Measurements from ENCODE around the gene MICAL3.

DNA sequence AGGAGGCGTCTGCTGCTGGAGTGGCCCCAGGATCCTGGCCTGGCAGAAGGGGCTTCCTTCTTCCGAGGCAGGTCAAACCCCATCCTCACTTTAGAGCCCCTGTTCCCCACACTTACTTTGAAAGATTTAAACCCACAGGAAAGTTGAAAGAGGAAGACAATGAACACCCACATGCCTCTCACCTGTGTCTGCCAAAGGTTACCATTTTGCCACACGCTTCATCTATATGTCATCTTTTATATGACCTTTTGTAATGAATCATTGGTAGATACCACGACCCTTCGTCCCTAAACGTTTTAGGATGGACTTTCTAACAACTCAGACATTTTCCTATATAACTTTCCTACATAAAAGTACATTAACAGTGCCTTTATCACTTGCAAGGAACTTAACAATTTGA, 210.3 kb downstream of the MICAL3 start:
- TF ChIP-seq, protein P1, sequence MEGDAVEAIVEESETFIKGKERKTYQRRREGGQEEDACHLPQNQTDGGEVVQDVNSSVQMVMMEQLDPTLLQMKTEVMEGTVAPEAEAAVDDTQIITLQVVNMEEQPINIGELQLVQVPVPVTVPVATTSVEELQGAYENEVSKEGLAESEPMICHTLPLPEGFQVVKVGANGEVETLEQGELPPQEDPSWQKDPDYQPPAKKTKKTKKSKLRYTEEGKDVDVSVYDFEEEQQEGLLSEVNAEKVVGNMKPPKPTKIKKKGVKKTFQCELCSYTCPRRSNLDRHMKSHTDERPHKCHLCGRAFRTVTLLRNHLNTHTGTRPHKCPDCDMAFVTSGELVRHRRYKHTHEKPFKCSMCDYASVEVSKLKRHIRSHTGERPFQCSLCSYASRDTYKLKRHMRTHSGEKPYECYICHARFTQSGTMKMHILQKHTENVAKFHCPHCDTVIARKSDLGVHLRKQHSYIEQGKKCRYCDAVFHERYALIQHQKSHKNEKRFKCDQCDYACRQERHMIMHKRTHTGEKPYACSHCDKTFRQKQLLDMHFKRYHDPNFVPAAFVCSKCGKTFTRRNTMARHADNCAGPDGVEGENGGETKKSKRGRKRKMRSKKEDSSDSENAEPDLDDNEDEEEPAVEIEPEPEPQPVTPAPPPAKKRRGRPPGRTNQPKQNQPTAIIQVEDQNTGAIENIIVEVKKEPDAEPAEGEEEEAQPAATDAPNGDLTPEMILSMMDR (IDR thresholded peaks at IDR 0.05), result no peak
- TF ChIP-seq POLR2AphosphoS5 (IDR thresholded peaks at IDR 0.05), result no peak
- TF ChIP-seq EP300 (IDR thresholded peaks at IDR 0.05; ENCODE audit: low read depth), result no peak
